Measurements from ENCODE around the gene LSM12. TPM values are rescaled to one million over a fixed set of nuclear protein-coding genes. Genes with fewer than 3 reads are reported as not detected.
A peak's percentile ranks its signal among the peaks of the same experiment; 100 is the strongest.
"Not testable (repeated sequence)": the region's sequence is repeated elsewhere in the genome, so short reads cannot be mapped to it uniquely, and the experiment has no call there.

Gene LSM12
- total RNA-seq, 8 experiments from 2014 or later: 31.4 to 74.8 (median 47.5) TPM

GRCh38 chr17:44063704-44064639, 2.5 kb downstream of the LSM12 start:
- H3K27ac ChIP-seq: no peak overlapping the region

DNA sequence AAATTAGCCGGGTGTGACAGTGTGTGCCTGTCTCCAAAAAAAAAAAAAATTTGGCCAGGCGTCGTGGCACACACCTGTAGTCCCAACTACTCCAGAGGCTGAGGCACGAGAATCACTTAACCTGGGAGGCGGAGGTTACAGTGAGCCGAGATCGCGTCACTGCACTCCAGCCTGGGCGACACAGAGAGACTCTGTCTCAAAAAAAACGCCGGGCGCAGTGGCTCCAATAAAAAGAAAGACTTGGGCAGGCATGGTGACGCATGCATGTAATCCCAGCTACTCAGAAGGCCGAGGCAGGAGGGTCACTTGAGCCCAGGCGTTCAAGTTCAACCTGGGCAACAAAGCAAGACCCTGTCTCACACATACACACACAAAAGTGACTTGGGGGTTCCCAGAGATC, 3.6 kb downstream of the LSM12 start:
- no peak for ATAC-seq (replicated peaks in 6 of 8)
- Histone ChIP-seq H3K27ac (no peak overlapping the region), H3K4me3 (no peak overlapping the region), H3K4me1 (replicated peaks in 1 of 2) (peaks cover 8 to 14% of the 10 kb centered on the region in 2 donors)
- 92 to 100% (median 95%) methylated on average over 3 to 12 of the region's 15 CpGs; no CpG with 5 or more reads in 2 of the 10 experiments for WGBS, 10 experiments
- in situ Hi-C loops (cut with MboI; ENCODE audit: low pct_unique_long_range_greater_than_20kb in 2 of 9, low sequenced_read_pairs in 9 of 9, unreplicated experiment in 9 of 9): no loop called here

More at GRCh38 chr17:44063704-44064639, 2.5 kb downstream of the LSM12 start:
- Histone ChIP-seq H3K4me3 (no peak overlapping the region), H3K4me1 (replicated peaks in 1 of 2) (peaks cover 8 to 14% of the 10 kb centered on the region in 2 donors)
- ATAC-seq (replicated peaks in 6 of 8): no peak
- in situ Hi-C loops (cut with MboI; ENCODE audit: low pct_unique_long_range_greater_than_20kb in 2 of 9, low sequenced_read_pairs in 9 of 9, unreplicated experiment in 9 of 9): no loop called here
- 45 to 80% (median 65%) methylated on average over 1 to 9 of the region's 10 CpGs for WGBS, 10 experiments

- 9 to 100% (median 85%) methylated on average over 1 of the region's 1 CpG; no CpG with 5 or more reads in 2 of the 10 experiments for WGBS, 10 experiments
- Histone ChIP-seq H3K27ac (no peak overlapping the region), H3K4me3 (no peak overlapping the region), H3K4me1 (replicated peaks in 1 of 2) (peaks cover 4 to 10% of the 10 kb centered on the region in 2 donors)
- in situ Hi-C loops (cut with MboI; ENCODE audit: low pct_unique_long_range_greater_than_20kb in 2 of 9, low sequenced_read_pairs in 9 of 9, unreplicated experiment in 9 of 9): no loop called here
- ATAC-seq (replicated peaks in 6 of 8): no peak
Observed at GRCh38 chr17:44061446-44061845, 5.0 kb downstream of the LSM12 start.

DNA sequence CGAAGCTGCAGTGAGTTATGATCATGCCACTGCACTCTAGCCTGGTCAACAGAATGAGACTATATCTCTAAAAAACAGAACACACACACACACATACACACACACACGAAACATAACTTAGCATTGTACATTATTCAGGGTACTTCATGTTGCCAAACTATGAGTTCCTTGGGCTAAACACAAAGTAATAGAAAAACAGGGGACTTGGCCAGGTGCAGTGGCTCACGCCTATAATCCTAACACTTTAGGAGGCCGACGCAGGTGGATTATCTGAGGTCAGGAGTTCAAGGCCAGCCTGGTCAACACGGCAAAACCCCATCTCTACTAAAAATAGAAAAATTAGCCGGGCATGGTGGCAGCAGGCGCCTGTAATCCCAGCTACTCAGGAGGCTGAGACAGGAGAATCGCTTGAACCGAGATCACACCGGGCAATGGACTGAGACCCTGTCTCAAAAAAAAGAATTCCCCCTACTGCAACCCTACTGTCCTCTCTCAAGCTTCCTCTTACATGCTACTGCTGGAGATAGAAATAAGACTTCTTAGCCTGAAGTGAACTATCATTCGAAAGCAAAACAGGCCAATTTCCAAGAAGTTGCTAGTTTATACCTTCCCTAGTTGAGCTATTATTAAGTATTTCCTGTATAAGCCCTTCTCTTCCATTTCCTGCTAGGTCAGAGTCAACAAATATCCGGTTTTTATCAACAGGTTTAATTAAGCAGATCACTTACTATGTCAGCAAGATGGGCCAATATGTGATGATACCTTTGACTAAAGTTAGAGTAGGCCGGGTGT, 7.2 kb downstream of the LSM12 start:
- 80 to 100% (median 98%) methylated on average over 1 to 10 of the region's 14 CpGs; no CpG with 5 or more reads in 1 of the 10 experiments for WGBS, 10 experiments
- in situ Hi-C loops (cut with MboI; ENCODE audit: low pct_unique_long_range_greater_than_20kb in 2 of 9, low sequenced_read_pairs in 9 of 9, unreplicated experiment in 9 of 9): no loop called here
- H3K4me1 ChIP-seq (replicated peaks in 1 of 2): no peaks in the 10 kb centered on the region
- ATAC-seq (replicated peaks in 6 of 8): no peak
- no peak overlapping the region for H3K27ac ChIP-seq
- H3K4me3 ChIP-seq: no peak overlapping the region

DNA sequence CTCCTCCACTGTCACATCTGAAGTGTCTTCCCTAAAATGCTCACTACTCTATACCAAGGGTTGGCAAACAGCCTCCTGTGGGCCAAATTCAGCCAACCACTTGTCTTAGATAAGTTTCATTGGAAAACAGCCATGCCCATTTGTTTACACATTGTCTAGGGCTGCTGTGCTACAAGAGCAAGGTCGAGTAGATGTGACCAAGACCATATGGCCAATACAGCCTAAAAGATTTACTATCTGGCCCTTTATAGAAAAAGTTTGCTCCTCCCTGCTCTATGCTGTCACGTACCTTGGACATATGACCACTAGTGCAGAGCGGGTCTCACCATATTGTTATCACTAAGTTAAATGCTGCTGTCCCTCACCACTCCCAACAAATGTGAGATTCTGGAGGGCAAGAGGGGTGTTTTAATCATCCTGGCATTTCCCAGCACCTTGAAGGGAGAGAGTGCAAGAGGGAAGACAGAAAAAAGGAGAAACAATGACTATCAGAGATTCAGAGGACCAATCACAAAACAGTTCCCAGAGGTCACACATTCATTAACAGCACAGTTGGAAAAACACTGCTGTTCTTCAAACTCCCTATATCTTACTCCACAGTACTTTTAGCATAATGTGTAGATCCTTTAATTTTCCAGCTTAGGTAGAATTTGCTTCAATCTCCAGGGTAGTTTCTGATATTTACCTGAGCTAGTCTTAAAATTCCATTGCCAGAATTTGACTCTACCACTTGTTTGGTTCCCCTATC, 13.2 kb downstream of the LSM12 start:
- Histone ChIP-seq H3K4me1 (replicated peaks in 1 of 2) (no peaks in the 10 kb centered on the region), H3K4me3 (no peak overlapping the region), H3K27ac (no peak overlapping the region)
- WGBS, 10 experiments: 50 to 100% (median 70%) methylated on average over 1 to 3 of the region's 3 CpGs; no CpG with 5 or more reads in 1 of the 10 experiments
- in situ Hi-C loops (cut with MboI; ENCODE audit: low pct_unique_long_range_greater_than_20kb in 2 of 9, low sequenced_read_pairs in 9 of 9, unreplicated experiment in 9 of 9): no loop called here
- no peak for ATAC-seq (replicated peaks in 6 of 8)

GRCh38 chr17:44049294-44050060, 17.0 kb downstream of the LSM12 start:
- Histone ChIP-seq H3K4me1 (replicated peaks in 1 of 2) (peaks cover 0 to under 1% of the 10 kb centered on the region in 2 donors), H3K27ac (no peak overlapping the region), H3K4me3 (no peak overlapping the region)
- ATAC-seq (replicated peaks in 6 of 8): no peak
- WGBS, 10 experiments: 93 to 100% (median 97%) methylated on average over 1 to 5 of the region's 9 CpGs; no CpG with 5 or more reads in 2 of the 10 experiments
- in situ Hi-C loops (cut with MboI; ENCODE audit: low pct_unique_long_range_greater_than_20kb in 2 of 9, low sequenced_read_pairs in 9 of 9, unreplicated experiment in 9 of 9): no loop called here

DNA sequence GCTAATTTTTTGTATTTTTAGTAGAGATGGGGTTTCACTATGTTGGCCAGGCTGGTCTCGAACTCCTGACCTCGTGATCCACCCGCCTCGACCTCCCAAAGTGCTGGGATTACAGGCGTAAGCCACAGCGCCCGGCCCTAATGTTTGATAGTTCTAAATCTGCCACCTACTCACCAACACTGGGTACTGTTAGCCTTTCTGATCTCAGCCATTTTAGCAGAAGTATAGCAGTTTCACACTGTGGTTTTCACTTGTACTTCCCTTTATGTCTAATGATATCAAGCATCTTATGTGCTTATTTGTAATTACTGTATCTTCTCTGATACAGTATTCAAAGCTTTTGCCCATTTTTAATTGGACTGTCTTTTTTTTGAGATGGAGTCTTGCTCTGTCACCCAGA, 19.6 kb downstream of the LSM12 start:
- in situ Hi-C loops (cut with MboI; ENCODE audit: low pct_unique_long_range_greater_than_20kb in 2 of 9, low sequenced_read_pairs in 9 of 9, unreplicated experiment in 9 of 9); H3K4me3 ChIP-seq; ATAC-seq (replicated peaks in 6 of 8); H3K27ac ChIP-seq; H3K4me1 ChIP-seq (replicated peaks in 1 of 2): not testable (repeated sequence)
- 100% methylated on average over 2 of the region's 7 CpGs; no CpG with 5 or more reads in 9 of the 10 experiments for WGBS, 10 experiments

GRCh38 chr17:44045486-44045885, 21.0 kb downstream of the LSM12 start:
- no peak for ATAC-seq (replicated peaks in 6 of 8)
- Histone ChIP-seq H3K27ac (no peak overlapping the region), H3K4me3 (no peak overlapping the region), H3K4me1 (replicated peaks in 1 of 2) (peaks cover 0 to 12% of the 10 kb centered on the region in 2 donors)
- WGBS, 10 experiments: 69 to 95% (median 85%) methylated on average over 2 to 3 of the region's 4 CpGs; no CpG with 5 or more reads in 6 of the 10 experiments
- in situ Hi-C loops (cut with MboI; ENCODE audit: low pct_unique_long_range_greater_than_20kb in 2 of 9, low sequenced_read_pairs in 9 of 9, unreplicated experiment in 9 of 9): no loop called here

DNA sequence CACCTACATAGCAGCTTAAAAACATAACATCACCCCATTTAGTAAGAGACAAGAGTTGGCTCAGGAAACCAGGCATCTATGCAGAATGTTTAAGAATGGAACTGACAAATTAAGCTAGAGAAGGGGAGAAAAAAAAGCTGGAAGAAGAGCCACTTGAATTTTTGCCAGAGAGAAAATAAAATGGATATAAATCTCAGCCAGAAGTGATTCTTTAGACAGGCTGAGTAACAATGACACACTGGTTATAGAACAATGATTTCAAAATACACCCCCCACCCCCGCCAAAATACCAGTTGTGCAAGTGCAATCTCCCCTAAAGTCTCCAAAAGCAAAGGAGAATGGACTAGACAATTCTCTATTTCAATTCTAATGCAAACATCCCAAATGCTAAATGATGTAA, 22.4 kb downstream of the LSM12 start:
- peak in 2 of 8 experiments; percentile 12 to 24 for ATAC-seq (replicated peaks in 6 of 8)
- H3K4me3 ChIP-seq: no peak overlapping the region
- H3K4me1 ChIP-seq (replicated peaks in 1 of 2): peaks cover 0 to 12% of the 10 kb centered on the region in 2 donors
- H3K27ac ChIP-seq: no peak overlapping the region
- WGBS, 10 experiments: 20 to 100% (median 80%) methylated on average over 1 of the region's 1 CpG; no CpG with 5 or more reads in 5 of the 10 experiments
- in situ Hi-C loops (cut with MboI; ENCODE audit: low pct_unique_long_range_greater_than_20kb in 2 of 9, low sequenced_read_pairs in 9 of 9, unreplicated experiment in 9 of 9): no loop called here

DNA sequence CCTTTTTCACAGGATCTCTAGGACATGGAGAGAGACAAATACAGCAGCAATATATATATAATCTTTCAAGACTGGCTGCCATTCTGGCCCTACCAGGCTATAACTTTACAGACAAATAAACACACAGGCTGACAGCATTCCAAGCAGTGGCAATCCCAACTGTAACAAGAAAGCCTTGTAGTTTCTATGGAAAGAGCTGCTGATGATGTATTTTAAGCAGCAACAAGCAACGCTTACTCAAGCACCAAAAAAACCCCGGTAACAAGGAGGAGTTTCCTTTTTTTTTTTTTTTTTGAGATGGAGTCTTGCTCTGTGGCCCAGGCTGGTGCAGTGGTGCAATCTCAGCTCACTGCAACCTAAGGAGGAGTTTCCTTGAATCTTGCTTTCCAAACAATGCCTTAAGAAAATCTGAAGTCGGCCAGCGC, 23.2 kb downstream of the LSM12 start:
- 8 to 100% (median 80%) methylated on average over 1 to 4 of the region's 4 CpGs; no CpG with 5 or more reads in 3 of the 10 experiments for WGBS, 10 experiments
- ATAC-seq (replicated peaks in 6 of 8): peak in 3 of 8 experiments; percentile 38 to 82 (median 51)
- in situ Hi-C loops (cut with MboI; ENCODE audit: low pct_unique_long_range_greater_than_20kb in 2 of 9, low sequenced_read_pairs in 9 of 9, unreplicated experiment in 9 of 9): no loop called here
- Histone ChIP-seq H3K4me3 (no peak overlapping the region), H3K4me1 (replicated peaks in 1 of 2) (peaks cover 0 to 12% of the 10 kb centered on the region in 2 donors), H3K27ac (no peak overlapping the region)

DNA sequence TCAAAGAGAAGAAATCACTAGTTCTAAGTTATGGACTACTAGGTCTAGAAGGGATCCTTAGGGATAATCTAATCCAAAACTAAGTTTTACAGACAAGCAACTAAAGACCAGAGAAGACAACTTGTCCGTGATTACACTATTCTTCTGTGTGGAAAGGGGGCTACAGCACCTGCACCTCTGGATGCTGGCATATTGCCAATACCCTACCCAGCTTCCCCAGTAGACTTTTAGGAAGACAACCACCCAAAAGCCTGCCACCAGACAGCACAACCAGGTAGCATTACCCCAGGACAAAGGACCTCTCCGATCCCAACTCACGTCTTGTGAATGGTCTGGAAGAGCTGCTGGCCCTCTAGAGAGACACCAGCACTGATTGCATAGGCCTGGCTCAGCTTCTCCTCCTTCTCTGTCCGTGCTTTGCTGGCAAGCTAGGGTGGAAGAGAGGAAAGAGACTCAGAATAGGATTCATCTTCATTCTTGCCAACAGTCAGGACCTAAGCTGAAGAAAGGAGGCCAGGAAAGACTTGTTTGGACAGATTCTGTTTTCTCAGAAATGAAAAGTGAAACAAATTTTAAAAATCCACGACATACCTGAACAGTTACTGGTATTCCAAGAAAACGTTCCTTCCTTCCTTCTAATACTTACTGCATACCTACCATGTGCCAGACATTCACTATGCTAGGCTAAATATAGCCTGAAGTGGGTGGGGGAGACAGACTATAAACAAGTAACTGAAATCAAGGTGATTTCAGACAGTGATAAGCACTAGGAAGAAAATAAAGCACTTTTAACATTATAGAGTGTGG, 26.4 kb downstream of the LSM12 start:
- ATAC-seq (replicated peaks in 6 of 8): no peak
- peaks cover 0 to 12% of the 10 kb centered on the region in 2 donors for H3K4me1 ChIP-seq (replicated peaks in 1 of 2)
- no peak overlapping the region for H3K27ac ChIP-seq
- WGBS, 10 experiments: 56 to 100% (median 92%) methylated on average over 1 to 4 of the region's 6 CpGs; no CpG with 5 or more reads in 2 of the 10 experiments
- no peak overlapping the region for H3K4me3 ChIP-seq
- in situ Hi-C loops (cut with MboI; ENCODE audit: low pct_unique_long_range_greater_than_20kb in 2 of 9, low sequenced_read_pairs in 9 of 9, unreplicated experiment in 9 of 9): no loop called here
